GM12878 (cell line): ENCODE measurements around the gene IRF7. TPM values are rescaled to one million over a fixed set of nuclear protein-coding genes. Genes with fewer than 3 reads are reported as not detected.
"Not testable (repeated sequence)": the region's sequence is repeated elsewhere in the genome, so short reads cannot be mapped to it uniquely, and the experiment has no call there.

ENCODE experiments used
- ATAC-seq: fragments of 200-7000 bp; cut with Tn5 transposase; 3 replicates; pipeline ENCODE4 v1.9.1; 2020; ENCODE audit warnings: mild to moderate bottlenecking, moderate library complexity
- BruUV-seq: library from RNA; stranded (reverse); fragments of 400-500 nt; replicated peaks from 2 replicates; lab custom pipeline; 2021; lab: Mats Ljungman, UMichigan
- CTCF ChIA-PET: fragments of 300-600 bp; sonication (Branson Sonifier 250); formaldehyde crosslinking; extraction: SDS; loops from one replicate; lab custom pipeline; 2021; ENCODE audit warnings: inconsistent platforms; lab: Yijun Ruan, JAX
- POLR2A ChIA-PET: fragments of 350-600 bp; formaldehyde crosslinking; extraction: SDS; loops from one replicate; lab custom pipeline; 2021; ENCODE audit warnings: inconsistent platforms; lab: Charles Lee
- RAD21 ChIA-PET: fragments of 300-600 bp; sonication (Branson Sonifier 250); formaldehyde crosslinking; loops from one replicate; lab custom pipeline; 2023; ENCODE audit warnings: antibody characterized with exemption; ENCODE audit not compliant: unreplicated experiment; lab: Charles Lee
- SMC1A ChIA-PET: fragments of 300-600 bp; sonication (Branson Sonifier 250); formaldehyde crosslinking; loops from one replicate; lab custom pipeline; 2023; ENCODE audit not compliant: unreplicated experiment, uncharacterized antibody; lab: Charles Lee
- DNase-seq: peaks from one replicate; pipeline ENCODE4 v3.0.0-alpha.2; 2011; ENCODE audit warnings: low read depth, low spot score
- FAIRE-seq: peaks from 3 replicates; lab custom pipeline; 2011; peaks lifted over from hg19 to GRCh38; lab: Jason Lieb, UNC
- H2AFZ ChIP-seq: 2 replicates; pipeline ENCODE4 v1.6.0; 2011; ENCODE audit warnings: low read depth, low read length, control low read depth; ENCODE audit not compliant: control insufficient read depth
- H3K27ac ChIP-seq: 2 replicates; pipeline ENCODE4 v1.5.1; 2011; ENCODE audit warnings: control low read depth; ENCODE audit not compliant: control insufficient read depth, insufficient read depth
- H3K27me3 ChIP-seq, 2 experiments: replicated peaks in 1 of 2; 2 replicates each; pipeline versions ENCODE4 v1.6.0 to v1.6.1; 2011; ENCODE audit warnings: low read length in 1 of 2; ENCODE audit not compliant: control insufficient read depth in 2 of 2, insufficient read depth in 2 of 2
- H3K36me3 ChIP-seq, 2 experiments: 2 replicates each; pipeline ENCODE4 v1.5.1; 2011; ENCODE audit warnings: low read length in 1 of 2; ENCODE audit not compliant: control insufficient read depth in 2 of 2, insufficient read depth in 2 of 2
- H3K4me1 ChIP-seq: 2 replicates; pipeline ENCODE4 v1.6.1; 2011; ENCODE audit warnings: mild to moderate bottlenecking, low read length, moderate library complexity, mixed read lengths; ENCODE audit not compliant: control insufficient read depth, insufficient read depth
- H3K4me2 ChIP-seq: 2 replicates; pipeline ENCODE4 v1.6.0; 2011; ENCODE audit warnings: control low read depth; ENCODE audit not compliant: control insufficient read depth, insufficient read depth
- H3K4me3 ChIP-seq: fragments of 200-600 bp; sonication (generic); 2 replicates; pipeline ENCODE4 v1.5.1; 2016
- H3K79me2 ChIP-seq: 2 replicates; pipeline ENCODE4 v1.6.0; 2011; ENCODE audit warnings: low read length; ENCODE audit not compliant: control insufficient read depth, insufficient read depth
- H3K9ac ChIP-seq: 2 replicates; pipeline ENCODE4 v1.8.0; 2011; ENCODE audit warnings: low read length, control low read depth, mixed read lengths; ENCODE audit not compliant: control insufficient read depth, insufficient read depth
- H3K9me3 ChIP-seq: replicated peaks from 3 replicates; pipeline ENCODE4 v1.5.1; 2011; ENCODE audit warnings: mild to moderate bottlenecking, low read length; ENCODE audit not compliant: control insufficient read depth, insufficient read depth
- H4K20me1 ChIP-seq: 2 replicates; pipeline ENCODE4 v1.6.0; 2011; ENCODE audit not compliant: control insufficient read depth, insufficient read depth
- BHLHE40 ChIP-seq, 2 experiments: fragments of 450-650 bp in 1 of 2; IDR thresholded peaks; 2 replicates each; pipeline ENCODE4 v1.6.1; 2011 to 2017; ENCODE audit warnings: low read depth in 2 of 2, borderline replicate concordance in 1 of 2, improper control_type of control experiment in 1 of 2, low read length in 1 of 2, mild to moderate bottlenecking in 1 of 2
- E2F8 ChIP-seq: fragments of 450-650 bp; IDR thresholded peaks from 2 replicates; pipeline ENCODE4 v1.6.1; 2018; ENCODE audit warnings: mild to moderate bottlenecking, low read depth, moderate library complexity; ENCODE audit not compliant: partially characterized antibody
- RAD51 ChIP-seq: fragments of 450-650 bp; IDR thresholded peaks from 2 replicates; pipeline ENCODE4 v1.6.1; 2016; ENCODE audit warnings: moderate library complexity, mild to moderate bottlenecking, inconsistent platforms
- TARDBP ChIP-seq: IDR thresholded peaks from 2 replicates; pipeline ENCODE4 v1.6.1; 2016; ENCODE audit warnings: borderline replicate concordance
- ZBED1 ChIP-seq: IDR thresholded peaks from 2 replicates; pipeline ENCODE4 v1.6.1; 2016; ENCODE audit warnings: borderline replicate concordance
- ZNF687 ChIP-seq: fragments of 450-650 bp; IDR thresholded peaks from 2 replicates; pipeline ENCODE4 v1.6.1; 2017; ENCODE audit warnings: mild to moderate bottlenecking, moderate library complexity
- WGBS: methylation state at CpG from one replicate; pipeline ENCODE4 v1.1.6; 2016; ENCODE audit warnings: low lambda C conversion rate; ENCODE audit not compliant: insufficient replicate concordance, insufficient coverage; ENCODE audit errors: missing lambda C conversion rate; 5-methylcytosine and 5-hydroxymethylcytosine counted together
- in situ Hi-C: fragments of 300-500 bp; cut with MboI; formaldehyde crosslinking; loops from 9 replicates; pipeline ENCODE4 v1.14.3; 2018; ENCODE audit warnings: mixed read lengths
- intact Hi-C: fragments of 100-400 bp; cut with micrococcal nuclease; formaldehyde crosslinking; loops from one replicate; pipeline ENCODE4 v1.14.2; 2022; ENCODE audit not compliant: unreplicated experiment
- polyA plus RNA-seq, 11 experiments: library from polyadenylated mRNA; depleted of rRNA in 4 of 11; unstranded in 6 of 11; stranded (reverse) in 5 of 11; fragments of >200 nt; fragmentation: Nextera tagmentation in 4 of 11; fragmentation: Illumina TruSeq in 1 of 11; extraction: Ambion mirVana in 4 of 11; extraction: Trizol in 1 of 11; gene quantifications; 1 replicate in 1 of 11; 2 replicates in 10 of 11; pipeline versions ENCODE4 v1.2.1 to v1.2.3, GENCODE V29; 2011 to 2016; ENCODE audit warnings: inconsistent platforms in 2 of 11, missing spikeins in 2 of 11, low read depth in 1 of 11
- total RNA-seq, 4 experiments: library from RNA; depleted of rRNA in 3 of 4; stranded (reverse); fragments of >200 nt in 3 of 4; fragmentation: Illumina TruSeq in 1 of 4; extraction: Trizol in 1 of 4; gene quantifications; 2 replicates each; pipeline versions ENCODE4 v1.2.1 to v1.2.3, GENCODE V29; 2013 to 2021

IRF7 gene
- total and polyA plus RNA-seq, 10 of the 15 experiments (the other 5 are each of a cell fraction or from before 2014, with no cell fraction given) = 4.4 to 141 (median 67.6) TPM

- Histone ChIP-seq H3K79me2 (peaks cover 28% of the 10 kb centered on the region), H4K20me1 (peaks cover 14% of the 10 kb centered on the region), H3K4me1 (peaks cover 23% of the 10 kb centered on the region)
- intact Hi-C loops, BruUV-seq, H3K27ac ChIP-seq, H3K36me3 ChIP-seq, H3K4me3 ChIP-seq, H3K27me3 ChIP-seq, H2AFZ ChIP-seq, H3K9ac ChIP-seq, RAD21 ChIA-PET, FAIRE-seq, H3K4me2 ChIP-seq, H3K9me3 ChIP-seq, POLR2A ChIA-PET, CTCF ChIA-PET, ATAC-seq, DNase-seq, SMC1A ChIA-PET, in situ Hi-C loops: not testable (repeated sequence)
- peak; percentile 92 for TF ChIP-seq RAD51
- TF ChIP-seq BHLHE40 (IDR thresholded peaks at IDR 0.05; ENCODE audit: borderline replicate concordance in 1 of 2, low read depth in 2 of 2, low read length in 1 of 2) = peak in 1 of 2 experiments; percentile 56; a peak in 2 of 4 replicates
- 54% methylated on average over 13 of the region's 14 CpGs for WGBS
Observed at GRCh38 chr11:574031-574570, 41.6 kb downstream of the IRF7 start.

GRCh38 chr11:573146-573759 is 42.5 kb downstream of the IRF7 start:
- ATAC-seq (no peak), FAIRE-seq (no peak), DNase-seq (no peak)
- H3K27ac ChIP-seq = no peak overlapping the region
- H3K36me3 ChIP-seq = no peaks in the 10 kb centered on the region; a peak in 2 of 4 replicates
- H3K27me3 ChIP-seq = peaks cover 0 to 3% of the 10 kb centered on the region in 2 experiments; a peak in 2 of 4 replicates
- H2AFZ ChIP-seq = no peak overlapping the region
- BruUV-seq = no TSS peak
- no peaks in the 10 kb centered on the region for H3K9me3 ChIP-seq
- in situ Hi-C loops (no loop called here), intact Hi-C loops (no loop called here)
- H3K9ac ChIP-seq = no peak overlapping the region
- RAD21 ChIA-PET = no interaction called here
- peaks cover 21% of the 10 kb centered on the region for H3K4me1 ChIP-seq
- CTCF ChIA-PET = no interaction called here
- peaks cover 23% of the 10 kb centered on the region for H3K79me2 ChIP-seq
- H4K20me1 ChIP-seq = peaks cover 12% of the 10 kb centered on the region
- 47% methylated on average over 16 of the region's 16 CpGs for WGBS
- POLR2A ChIA-PET = no interaction called here
- SMC1A ChIA-PET = no interaction called here
- H3K4me3 ChIP-seq = no peak overlapping the region
- H3K4me2 ChIP-seq = no peak overlapping the region
- TF ChIP-seq E2F8 (no peak), TARDBP (no peak), ZNF687 (no peak), BHLHE40 (IDR thresholded peaks at IDR 0.05; ENCODE audit: borderline replicate concordance in 1 of 2, low read depth in 2 of 2, low read length in 1 of 2) (no peak), ZBED1 (no peak)
